HG03159 (cell line): Measurements from ENCODE around the gene STARD10.

Experiments
- ATAC-seq: cut with Tn5 transposase; IDR thresholded peaks from one replicate; pipeline ENCODE4 v1.9.1; 2021; ENCODE audit warnings: mild to moderate bottlenecking, moderate library complexity; ENCODE audit not compliant: unreplicated experiment

The STARD10 gene

DNA sequence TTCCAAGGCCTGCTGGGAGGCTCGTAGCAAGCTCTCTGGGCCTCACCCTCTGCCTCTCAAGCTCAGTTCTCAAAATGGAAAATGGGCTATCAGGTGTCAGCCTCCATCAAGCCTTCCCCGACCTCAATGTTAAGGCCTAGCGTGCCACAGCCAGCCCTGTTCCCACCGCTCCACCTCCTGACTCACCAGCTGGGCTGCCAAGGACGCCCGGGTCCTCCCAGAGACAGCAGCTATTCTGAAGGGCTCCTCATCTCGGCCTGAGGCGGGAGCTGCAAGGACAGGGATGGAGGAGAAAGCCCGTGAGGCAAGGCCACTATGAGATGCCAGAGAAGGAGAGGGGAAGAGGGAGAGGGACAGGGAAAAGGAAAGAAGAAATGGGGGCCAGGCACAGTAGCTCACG is 61.5 kb downstream of the STARD10 start:
- ATAC-seq: no peak

DNA sequence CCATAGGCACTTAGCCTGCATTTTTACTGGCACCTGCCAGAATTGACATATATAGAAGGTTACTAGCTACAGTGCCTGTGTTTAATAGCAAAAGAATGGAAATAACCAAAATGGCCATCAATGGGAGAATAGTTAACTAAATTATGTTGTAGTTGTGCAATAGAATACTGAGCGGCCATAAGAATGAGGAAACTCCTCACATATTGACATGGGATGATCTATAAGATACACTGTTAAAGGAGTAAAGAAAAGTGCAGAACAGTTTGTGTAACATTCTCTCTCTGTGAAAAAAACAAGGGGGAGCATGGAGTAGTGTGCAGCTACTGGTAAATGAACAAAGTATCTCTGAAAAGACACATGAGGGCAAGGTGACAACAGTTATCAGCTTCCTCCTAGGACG is 63.1 kb downstream of the STARD10 start:
- ATAC-seq: no peak

GRCh38 chr11:72730243-72730642 is 63.6 kb downstream of the STARD10 start:
- no peak for ATAC-seq

GRCh38 chr11:72727521-72727920 is 66.3 kb downstream of the STARD10 start:
- no peak for ATAC-seq

GRCh38 chr11:72726266-72727220 is 67.3 kb downstream of the STARD10 start:
- ATAC-seq: no peak

- ATAC-seq: no peak
Measured at GRCh38 chr11:72725724-72726028, 68.2 kb downstream of the STARD10 start.

- no peak for ATAC-seq
Measured at GRCh38 chr11:72724851-72725723, 68.8 kb downstream of the STARD10 start.

DNA sequence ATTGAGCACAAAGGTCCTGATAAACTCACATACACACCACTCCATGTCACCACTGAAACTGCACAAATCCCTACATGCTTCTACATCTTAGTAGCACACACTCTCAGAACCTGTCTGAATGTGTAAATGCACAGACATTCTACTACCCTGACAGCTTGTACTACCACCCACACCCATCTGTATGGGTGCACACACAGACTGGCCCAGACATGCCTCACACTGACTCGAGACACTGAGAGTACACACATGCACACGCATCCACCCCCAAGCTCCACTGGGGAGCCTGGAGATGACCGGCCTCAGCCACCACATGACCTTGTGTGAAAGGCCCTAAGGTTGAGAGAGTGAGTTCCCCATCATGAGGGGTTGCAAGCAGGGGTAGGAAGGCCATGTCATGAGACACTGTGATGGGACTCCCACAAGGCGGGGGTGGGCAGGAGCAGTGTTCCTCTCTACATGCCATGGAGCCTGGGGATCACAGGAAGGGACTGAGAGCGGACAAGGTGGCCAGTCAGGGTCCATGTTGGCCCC is 69.8 kb downstream of the STARD10 start:
- no peak for ATAC-seq

DNA sequence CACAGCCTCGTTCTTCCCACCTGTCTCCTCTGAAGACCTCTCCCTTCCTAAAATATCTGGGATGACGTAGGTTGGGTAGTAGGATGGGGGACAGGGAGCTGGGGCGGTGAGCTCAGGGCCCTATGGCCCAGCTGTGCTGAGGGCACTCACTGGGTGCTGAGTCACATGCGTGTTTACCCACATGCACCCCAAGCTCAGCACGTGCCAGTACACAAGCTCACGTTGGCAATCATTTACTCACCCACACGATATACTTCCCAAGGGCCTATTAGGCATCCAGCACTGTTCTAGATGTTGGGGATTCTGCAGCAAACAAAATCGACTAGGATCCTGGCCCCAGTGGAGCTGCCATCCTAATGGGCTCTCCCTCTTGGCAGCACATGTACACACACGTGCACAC is 70.3 kb downstream of the STARD10 start:
- ATAC-seq: no peak

GRCh38 chr11:72722050-72722748 is 71.6 kb downstream of the STARD10 start:
- peak; percentile 81 for ATAC-seq

- ATAC-seq: peak; percentile 11
Measured at GRCh38 chr11:72721689-72722049, 72.2 kb downstream of the STARD10 start.

GRCh38 chr11:72721276-72721675 is 72.6 kb downstream of the STARD10 start:
- ATAC-seq: no peak

DNA sequence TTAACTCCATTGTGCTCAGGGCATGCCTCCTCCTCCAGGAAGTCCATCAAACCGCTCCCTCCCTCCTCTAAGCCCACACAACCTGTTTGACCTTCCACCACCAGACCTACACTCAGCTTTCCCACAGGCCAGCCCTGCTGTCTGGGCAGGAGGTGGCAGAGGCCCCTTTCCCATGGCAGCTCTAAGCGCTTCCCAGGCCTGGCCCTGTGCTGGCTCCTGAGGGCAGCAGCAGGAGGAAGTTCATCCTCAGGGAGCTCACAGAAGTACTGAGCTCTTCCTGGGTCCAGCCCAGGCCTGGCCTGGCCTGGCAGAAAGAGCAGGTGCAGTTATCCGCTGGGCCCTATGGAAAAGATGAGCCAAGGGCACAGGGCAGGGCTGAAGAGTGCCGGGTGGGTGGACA is 73.1 kb downstream of the STARD10 start:
- no peak for ATAC-seq

DNA sequence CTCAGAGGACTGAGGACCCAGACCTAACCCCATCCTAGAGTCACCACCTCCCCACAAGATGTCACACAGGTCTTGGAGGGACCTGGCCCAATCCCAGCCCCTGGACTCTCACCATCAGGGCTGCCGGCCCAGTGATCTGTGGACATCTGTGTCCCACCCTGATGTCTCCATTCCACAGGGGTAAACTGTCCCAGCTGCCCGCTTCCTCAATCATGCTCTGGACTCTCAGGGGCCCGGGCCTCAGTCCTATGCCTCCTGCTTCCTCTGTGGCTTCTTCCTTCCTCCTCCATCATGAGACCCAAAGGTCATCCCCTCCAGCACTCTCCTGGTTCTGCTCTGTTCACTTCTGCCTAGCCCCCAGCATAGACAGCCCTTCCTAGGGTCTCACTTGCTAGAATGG is 73.8 kb downstream of the STARD10 start:
- no peak for ATAC-seq

- ATAC-seq: no peak
Measured at GRCh38 chr11:72719551-72719950, 74.3 kb downstream of the STARD10 start.

GRCh38 chr11:72719144-72719543 is 74.7 kb downstream of the STARD10 start:
- ATAC-seq: no peak

DNA sequence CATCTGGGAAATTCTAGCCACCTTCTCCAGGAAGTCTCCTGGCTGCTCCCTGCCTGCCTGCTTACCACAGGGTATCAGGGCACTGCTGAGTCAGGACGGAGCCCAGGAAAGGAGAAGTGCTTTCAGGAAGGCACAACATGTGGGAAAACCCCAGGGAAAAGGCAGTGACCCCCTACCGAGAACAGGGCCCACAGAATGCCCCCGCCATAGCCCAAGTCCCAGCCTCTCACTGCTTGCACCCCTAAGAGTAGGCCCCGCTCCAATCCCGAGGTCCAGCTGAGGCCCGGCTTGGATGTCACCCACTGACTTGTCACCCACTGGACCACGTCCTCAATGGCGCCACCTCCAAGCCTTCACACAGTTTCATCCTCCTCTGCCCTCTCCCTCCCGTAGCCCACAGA is 75.7 kb downstream of the STARD10 start:
- ATAC-seq: no peak

DNA sequence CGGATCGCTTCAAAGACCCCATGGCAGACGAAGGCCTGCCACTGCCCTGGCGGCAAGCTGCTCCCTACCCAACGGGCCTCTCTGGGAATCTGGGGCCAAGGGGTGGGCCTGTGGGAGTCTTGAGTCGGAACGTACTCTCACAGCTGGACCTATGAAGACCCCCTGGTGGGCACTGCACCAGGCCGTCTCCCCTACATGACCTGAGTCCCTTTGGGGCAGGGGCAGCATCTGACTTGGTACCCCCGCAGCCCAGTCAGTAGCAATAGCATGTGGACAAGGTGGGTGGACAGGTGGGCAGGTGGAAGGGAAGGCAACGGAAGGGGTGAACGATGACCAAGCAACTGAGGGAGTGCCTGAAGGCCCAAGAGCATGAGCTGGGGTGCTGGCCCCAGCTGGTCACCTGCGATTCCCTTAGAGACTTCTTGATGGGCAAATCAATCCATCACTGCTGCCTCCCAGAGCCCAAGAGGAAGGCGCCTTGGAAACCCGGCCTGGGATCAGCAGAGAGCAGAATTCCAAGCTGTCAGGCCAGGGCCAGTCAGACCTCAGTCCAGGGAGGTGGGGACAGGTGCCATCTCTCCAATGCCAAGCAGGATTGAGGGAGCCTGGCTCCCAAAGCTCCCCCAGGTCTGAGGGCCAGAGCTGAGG is 76.9 kb downstream of the STARD10 start:
- no peak for ATAC-seq

GRCh38 chr11:72716290-72716689 is 77.6 kb downstream of the STARD10 start:
- no peak for ATAC-seq

- ATAC-seq: no peak
Measured at GRCh38 chr11:72712841-72713240, 81.0 kb downstream of the STARD10 start.
